A673 (cell line): ENCODE results near the gene C3orf20. TPM values are rescaled to one million over a fixed set of nuclear protein-coding genes. Genes with fewer than 3 reads are reported as not detected.
"Not testable (repeated sequence)": the region's sequence is repeated elsewhere in the genome, so short reads cannot be mapped to it uniquely, and the experiment has no call there.

ENCODE experiments used
- BruUV-seq: library from RNA; stranded (reverse); fragments of 400-500 nt; replicated peaks from 2 replicates; lab custom pipeline; 2021; lab: Mats Ljungman, UMichigan
- CTCF ChIA-PET: fragments of 300-600 bp; sonication (Branson Sonifier 250); formaldehyde crosslinking; loops from one replicate; lab custom pipeline; 2022; ENCODE audit warnings: antibody characterized with exemption; lab: Charles Lee
- POLR2A ChIA-PET: fragments of 300-600 bp; sonication (Branson Sonifier 250); formaldehyde crosslinking; loops from one replicate; lab custom pipeline; 2022; ENCODE audit warnings: antibody characterized with exemption; ENCODE audit not compliant: low non-redundant PET; lab: Charles Lee
- DNase-seq: peaks from one replicate; pipeline ENCODE4 v3.0.0-alpha.2; 2015; ENCODE audit warnings: low spot score
- H3K27ac ChIP-seq: fragments of 200-600 bp; sonication (generic); 2 replicates; pipeline ENCODE4 v1.5.1; 2016; ENCODE audit warnings: mixed run types, low read depth, mild to moderate bottlenecking, mixed read lengths, antibody characterized with exemption, low read length; ENCODE audit not compliant: poor library complexity, severe bottlenecking
- H3K27me3 ChIP-seq: fragments of 200-600 bp; sonication (generic); replicated peaks from 2 replicates; pipeline ENCODE4 v1.6.1; 2017; ENCODE audit warnings: mixed run types, low read depth, mild to moderate bottlenecking, mixed read lengths, antibody characterized with exemption, low read length; ENCODE audit not compliant: insufficient read depth, poor library complexity
- H3K36me3 ChIP-seq: fragments of 200-600 bp; sonication (generic); 2 replicates; pipeline ENCODE4 v1.6.1; 2016; ENCODE audit warnings: mixed run types, mild to moderate bottlenecking, mixed read lengths, antibody characterized with exemption, low read length; ENCODE audit not compliant: insufficient read depth, poor library complexity, severe bottlenecking
- H3K4me1 ChIP-seq: fragments of 200-600 bp; sonication (generic); 2 replicates; pipeline ENCODE4 v1.6.1; 2017; ENCODE audit warnings: mixed run types, mild to moderate bottlenecking, mixed read lengths, antibody characterized with exemption, low read length; ENCODE audit not compliant: insufficient read depth, poor library complexity, severe bottlenecking
- H3K4me3 ChIP-seq: fragments of 200-600 bp; sonication (generic); 2 replicates; pipeline ENCODE4 v1.5.1; 2016; ENCODE audit warnings: low read depth, mixed run types, mild to moderate bottlenecking, mixed read lengths, low read length; ENCODE audit not compliant: poor library complexity, severe bottlenecking
- H3K9me3 ChIP-seq: fragments of 200-600 bp; sonication (generic); 2 replicates; pipeline ENCODE4 v1.6.1; 2016; ENCODE audit warnings: mixed run types, low read depth, mild to moderate bottlenecking, mixed read lengths, antibody characterized with exemption, low read length; ENCODE audit not compliant: poor library complexity, severe bottlenecking
- EZH2 ChIP-seq: fragments of 200-600 bp; sonication (generic); IDR thresholded peaks from 2 replicates; pipeline ENCODE4 v1.6.1; 2017; ENCODE audit warnings: borderline replicate concordance, low read depth, mild to moderate bottlenecking, mixed read lengths, antibody characterized with exemption, low read length; ENCODE audit not compliant: poor library complexity, severe bottlenecking
- intact Hi-C: fragments of 100-400 bp; cut with micrococcal nuclease; formaldehyde crosslinking; loops from one replicate; pipeline ENCODE4 v1.10.0; 2022; ENCODE audit not compliant: unreplicated experiment
- total RNA-seq: library from RNA; stranded (reverse); gene quantifications from 2 replicates; pipeline ENCODE4 v1.2.3, GENCODE V29; 2021
- TF ChIP-seq, protein P1 (sequence below): fragments of 300-800, 200-600 bp; sonication (generic); conservative IDR thresholded peaks from 2 replicates; pipeline ENCODE4 v1.5.1; 2017; ENCODE audit warnings: low read depth, mild to moderate bottlenecking, antibody characterized with exemption, low read length, moderate library complexity, mixed read lengths

Gene C3orf20
- total RNA-seq, 1 experiment from 2014 or later = 0.17 TPM

GRCh38 chr3:14808025-14808424, 133.1 kb downstream of the C3orf20 start:
- Histone ChIP-seq H3K9me3 (no peaks in the 10 kb centered on the region), H3K4me3 (no peak overlapping the region), H3K36me3 (no peaks in the 10 kb centered on the region), H3K27me3 (peaks cover 85% of the 10 kb centered on the region), H3K27ac (no peak overlapping the region), H3K4me1 (no peaks in the 10 kb centered on the region)
- DNase-seq = no peak
- TF ChIP-seq, protein P1, sequence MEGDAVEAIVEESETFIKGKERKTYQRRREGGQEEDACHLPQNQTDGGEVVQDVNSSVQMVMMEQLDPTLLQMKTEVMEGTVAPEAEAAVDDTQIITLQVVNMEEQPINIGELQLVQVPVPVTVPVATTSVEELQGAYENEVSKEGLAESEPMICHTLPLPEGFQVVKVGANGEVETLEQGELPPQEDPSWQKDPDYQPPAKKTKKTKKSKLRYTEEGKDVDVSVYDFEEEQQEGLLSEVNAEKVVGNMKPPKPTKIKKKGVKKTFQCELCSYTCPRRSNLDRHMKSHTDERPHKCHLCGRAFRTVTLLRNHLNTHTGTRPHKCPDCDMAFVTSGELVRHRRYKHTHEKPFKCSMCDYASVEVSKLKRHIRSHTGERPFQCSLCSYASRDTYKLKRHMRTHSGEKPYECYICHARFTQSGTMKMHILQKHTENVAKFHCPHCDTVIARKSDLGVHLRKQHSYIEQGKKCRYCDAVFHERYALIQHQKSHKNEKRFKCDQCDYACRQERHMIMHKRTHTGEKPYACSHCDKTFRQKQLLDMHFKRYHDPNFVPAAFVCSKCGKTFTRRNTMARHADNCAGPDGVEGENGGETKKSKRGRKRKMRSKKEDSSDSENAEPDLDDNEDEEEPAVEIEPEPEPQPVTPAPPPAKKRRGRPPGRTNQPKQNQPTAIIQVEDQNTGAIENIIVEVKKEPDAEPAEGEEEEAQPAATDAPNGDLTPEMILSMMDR = no peak
- no peak for TF ChIP-seq EZH2
- BruUV-seq = no TSS peak
- ChIA-PET CTCF (interaction anchor here (0.6 kb wide), 1 partner anchor 17 kb away, joined by 4 read pairs; no protein-coding TSS in a partner anchor), POLR2A (no interaction called here)
- intact Hi-C loops = no loop called here

DNA sequence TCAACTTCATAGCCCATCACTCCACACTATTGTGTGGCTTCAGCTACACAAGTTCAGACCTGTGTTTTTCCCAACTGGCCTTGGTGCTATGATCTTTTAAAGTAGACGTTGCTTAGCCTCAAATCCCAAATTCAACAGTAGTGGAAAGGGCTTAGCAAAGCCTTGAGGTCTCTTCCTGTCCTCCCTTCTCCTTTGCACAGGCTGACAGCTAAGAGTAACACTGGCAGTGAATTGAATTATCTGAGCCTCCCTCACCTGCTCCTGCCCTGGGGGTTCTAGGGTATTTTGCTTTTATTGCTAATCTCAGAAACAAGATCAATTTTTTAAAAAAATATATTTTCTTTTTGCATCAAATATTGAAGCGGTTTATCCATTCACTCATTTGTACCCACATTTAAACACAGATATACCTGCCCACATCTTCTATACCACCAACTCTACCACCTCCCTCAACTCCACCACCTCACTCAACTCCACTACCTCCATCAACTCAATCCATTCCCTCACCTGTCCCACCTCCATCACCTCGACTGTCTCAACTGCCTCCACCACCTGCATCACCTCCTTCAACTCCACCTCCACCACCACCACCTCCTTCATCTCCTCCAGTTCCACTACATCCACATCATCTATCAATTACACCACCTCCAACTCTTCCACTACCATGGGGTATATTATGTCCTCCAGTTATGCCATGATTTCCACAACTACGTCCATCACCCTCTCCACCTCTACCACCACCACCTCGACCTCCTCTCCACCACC, 133.7 kb downstream of the C3orf20 start:
- intact Hi-C loops = no loop called here
- Histone ChIP-seq H3K9me3 (no peaks in the 10 kb centered on the region), H3K36me3 (no peaks in the 10 kb centered on the region), H3K27ac (no peak overlapping the region), H3K4me3 (no peak overlapping the region), H3K27me3 (peaks cover 88% of the 10 kb centered on the region), H3K4me1 (no peaks in the 10 kb centered on the region)
- TF ChIP-seq, protein P1 = no peak
- no peak for TF ChIP-seq EZH2
- DNase-seq = no peak
- BruUV-seq = no TSS peak
- POLR2A ChIA-PET = no interaction called here
- CTCF ChIA-PET = interaction anchor here (0.6 kb wide), 1 partner anchor 18 kb away, joined by 4 read pairs; no protein-coding TSS in a partner anchor

DNA sequence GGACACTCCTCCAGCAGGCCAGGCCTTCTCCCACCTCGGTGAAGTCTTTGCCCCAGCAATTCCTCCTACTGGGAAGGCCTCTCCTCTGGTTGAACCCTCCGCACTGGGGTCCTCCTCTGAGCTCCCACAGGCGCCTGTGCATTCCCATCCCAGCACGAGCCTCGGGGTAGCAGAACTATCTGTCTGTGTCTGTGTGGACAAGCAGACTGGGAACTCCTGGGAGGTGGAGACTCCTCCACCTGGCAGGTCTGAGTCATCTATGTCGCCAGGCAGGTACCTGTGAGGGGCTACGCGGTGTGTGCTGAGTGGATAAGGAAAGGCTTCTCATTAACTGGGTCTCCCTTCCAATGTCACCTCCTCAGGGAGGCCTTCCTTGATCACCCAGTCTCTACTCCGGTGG, 134.7 kb downstream of the C3orf20 start:
- H3K27ac ChIP-seq, H3K4me3 ChIP-seq, POLR2A ChIA-PET, H3K36me3 ChIP-seq, BruUV-seq, H3K4me1 ChIP-seq, intact Hi-C loops, CTCF ChIA-PET, DNase-seq, H3K9me3 ChIP-seq: not testable (repeated sequence)
- H3K27me3 ChIP-seq = peaks cover 91% of the 10 kb centered on the region
